Stimulated activated CD8-positive, alpha-beta memory T cell treated with anti-CD3 and anti-CD28 coated beads, Interleukin-15, amount 100 ng/mL, for 24 hours (primary cell): ENCODE results near the gene PIP4K2A.

ENCODE experiments used
- DNase-seq: peaks from one replicate; pipeline ENCODE4 v3.0.0-alpha.2; 2020; ENCODE audit warnings: low read depth

The PIP4K2A gene

DNA sequence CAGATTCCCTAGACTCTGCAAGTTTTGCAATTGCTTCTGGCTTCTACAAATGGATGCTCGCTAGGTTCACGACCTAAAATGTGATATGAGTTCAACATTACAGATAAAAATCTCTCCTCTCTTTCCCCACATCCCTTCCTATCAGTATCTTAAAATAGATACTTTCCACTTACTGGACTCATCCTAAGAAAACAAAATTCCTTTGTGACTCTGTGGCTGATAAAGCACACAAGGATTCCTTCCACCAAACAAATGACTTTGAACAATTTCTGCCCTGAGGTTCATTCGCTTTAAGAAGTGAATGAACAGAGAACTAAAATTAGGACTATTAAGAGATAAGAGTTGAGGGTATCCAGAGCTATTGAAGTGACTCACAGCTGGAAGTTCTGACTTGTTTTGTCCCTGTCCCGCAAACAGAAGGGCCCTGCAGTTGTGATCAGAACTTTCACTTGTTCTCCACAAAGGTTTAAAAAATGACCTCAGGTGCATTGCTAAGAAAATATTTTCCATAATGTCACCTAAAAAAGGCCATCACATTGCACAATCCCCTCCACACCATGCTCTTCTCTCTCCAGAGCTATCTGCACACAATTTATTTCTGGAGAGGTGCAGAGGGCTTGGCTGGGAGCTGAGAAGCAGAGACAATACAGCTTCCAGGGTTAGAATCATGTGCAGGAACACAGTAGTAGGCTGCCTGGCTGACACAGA lies 96.1 kb downstream of the PIP4K2A start:
- no peak for DNase-seq

GRCh38 chr10:22617516-22617915 lies 96.9 kb downstream of the PIP4K2A start:
- DNase-seq = no peak

GRCh38 chr10:22617051-22617450 lies 97.3 kb downstream of the PIP4K2A start:
- no peak for DNase-seq

DNA sequence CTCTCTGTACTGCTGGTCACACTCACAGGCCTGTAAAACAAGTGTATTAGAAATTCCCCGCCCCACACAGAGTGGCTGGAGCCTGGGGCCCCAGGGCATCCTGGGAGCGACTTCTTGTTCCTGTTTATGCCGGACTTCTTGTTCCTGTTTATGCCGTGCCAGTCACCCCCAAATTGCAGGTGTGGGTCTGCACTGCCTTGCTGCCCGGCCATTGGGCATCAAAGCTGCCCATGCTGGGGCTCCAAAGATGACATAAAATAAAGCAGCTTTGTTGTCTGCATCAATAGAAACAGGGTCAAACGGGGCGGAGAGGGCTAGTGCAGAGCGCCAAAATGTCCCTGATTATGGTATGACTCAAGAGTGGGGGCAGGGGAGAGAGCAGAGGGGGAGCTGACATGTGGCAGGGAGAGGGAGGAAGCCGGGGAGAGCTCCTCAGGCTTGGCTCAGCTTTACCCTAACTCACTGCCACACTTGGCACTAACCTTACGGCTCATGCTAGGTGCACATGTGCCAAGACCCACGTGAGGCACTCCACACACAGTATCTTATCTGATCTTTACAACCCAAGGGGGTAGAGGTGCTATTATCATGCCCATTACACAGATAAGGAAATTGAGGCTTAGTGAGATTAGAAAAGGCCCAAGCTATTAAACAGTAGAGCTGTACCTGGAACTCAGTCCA lies 98.4 kb downstream of the PIP4K2A start:
- DNase-seq = no peak

- DNase-seq = no peak
Measured at GRCh38 chr10:22615101-22615500, 99.3 kb downstream of the PIP4K2A start.

GRCh38 chr10:22613011-22613410 lies 101.4 kb downstream of the PIP4K2A start:
- no peak for DNase-seq

DNA sequence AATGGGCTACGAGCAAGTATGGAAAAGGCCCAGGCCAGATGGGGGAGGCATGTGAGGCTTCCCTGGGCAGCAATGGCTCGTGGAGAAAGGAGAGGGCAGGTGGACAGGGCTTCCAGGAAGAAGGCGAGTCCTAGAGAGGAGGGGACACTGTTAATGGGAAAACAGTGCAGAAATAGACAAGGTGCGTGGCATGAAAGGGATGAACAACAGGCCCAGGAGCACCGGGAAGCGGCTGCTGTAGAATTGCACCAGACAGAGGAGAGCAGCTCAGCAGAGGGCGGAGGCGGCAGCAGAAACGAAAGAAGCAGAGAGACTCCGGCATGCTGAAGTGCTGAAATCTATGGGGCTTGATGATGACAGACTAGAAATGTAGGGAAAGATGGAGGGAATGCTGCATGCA lies 102.1 kb downstream of the PIP4K2A start:
- DNase-seq = no peak

- DNase-seq = no peak
Measured at GRCh38 chr10:22611425-22612115, 102.8 kb downstream of the PIP4K2A start.

DNA sequence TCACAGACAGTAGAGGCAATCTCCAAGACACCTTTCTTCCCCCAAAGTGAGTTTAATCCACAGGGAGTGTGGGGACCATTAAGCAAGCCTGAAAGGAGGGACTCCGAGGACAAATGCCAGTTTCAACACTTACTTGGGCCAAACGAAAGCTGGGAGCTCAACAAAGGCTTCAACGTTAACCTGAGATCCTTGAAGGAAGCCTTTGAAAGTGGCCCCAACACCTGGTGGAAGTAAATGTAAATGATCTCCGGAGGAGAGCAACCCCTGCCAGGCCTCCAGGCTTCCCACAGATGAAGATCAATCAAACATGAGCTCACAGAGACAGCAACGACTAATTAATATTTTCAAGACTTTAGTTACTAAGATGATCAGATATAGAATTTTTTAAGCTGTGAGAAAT lies 103.8 kb downstream of the PIP4K2A start:
- no peak for DNase-seq

DNA sequence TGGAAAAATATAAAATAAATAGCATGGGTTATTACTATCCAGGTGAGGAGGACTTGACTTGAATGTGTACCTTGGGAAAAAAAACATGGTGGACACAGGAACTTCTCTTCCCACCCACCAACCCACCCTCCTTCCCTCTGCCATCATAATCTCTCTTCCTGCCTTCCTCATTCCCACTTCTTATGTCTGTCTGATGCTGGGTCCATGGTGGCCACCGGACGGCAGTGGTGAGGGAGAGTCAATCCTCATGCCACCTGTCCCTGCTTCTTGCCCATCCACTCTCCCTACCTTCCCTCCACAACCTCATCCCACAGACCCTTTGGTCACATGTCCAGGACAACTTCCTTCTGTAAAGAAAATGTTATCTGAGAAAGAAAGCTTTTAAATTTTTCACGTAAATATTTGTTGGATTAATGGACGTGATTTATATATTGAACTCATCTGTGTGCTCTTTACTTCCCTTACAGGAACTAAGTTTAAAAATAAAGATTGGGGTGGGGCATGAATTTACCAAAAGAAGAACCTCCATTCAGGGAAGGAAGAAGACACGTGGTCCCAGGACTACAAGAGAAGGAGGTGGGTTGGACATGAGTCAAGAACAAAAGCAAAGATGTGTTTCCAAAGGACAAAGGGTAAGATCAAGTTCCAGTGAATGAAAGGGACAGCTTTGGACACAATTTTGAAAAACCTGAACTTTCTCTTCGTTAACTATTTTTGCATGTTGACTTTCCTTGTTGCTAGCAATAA lies 104.5 kb downstream of the PIP4K2A start:
- DNase-seq = no peak

DNA sequence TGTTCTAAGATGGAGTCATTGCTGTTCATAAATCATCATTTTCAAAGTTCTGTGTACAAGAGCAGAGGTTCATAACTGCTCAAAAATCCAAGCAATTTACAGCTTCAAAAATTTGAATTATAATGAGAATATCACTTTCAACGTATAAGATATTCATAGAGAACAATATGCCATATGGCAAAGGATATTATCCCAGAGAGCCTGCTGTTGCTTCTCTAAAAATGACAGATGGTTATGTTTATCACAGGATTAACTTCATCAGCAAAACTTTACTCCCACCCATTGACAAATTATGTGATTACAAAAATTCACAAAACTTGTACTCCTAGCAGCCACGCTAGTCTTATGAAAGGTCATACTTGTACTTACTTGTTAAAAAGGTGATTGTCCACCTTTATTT lies 105.1 kb downstream of the PIP4K2A start:
- no peak for DNase-seq

GRCh38 chr10:22607261-22607660 lies 107.1 kb downstream of the PIP4K2A start:
- no peak for DNase-seq

DNA sequence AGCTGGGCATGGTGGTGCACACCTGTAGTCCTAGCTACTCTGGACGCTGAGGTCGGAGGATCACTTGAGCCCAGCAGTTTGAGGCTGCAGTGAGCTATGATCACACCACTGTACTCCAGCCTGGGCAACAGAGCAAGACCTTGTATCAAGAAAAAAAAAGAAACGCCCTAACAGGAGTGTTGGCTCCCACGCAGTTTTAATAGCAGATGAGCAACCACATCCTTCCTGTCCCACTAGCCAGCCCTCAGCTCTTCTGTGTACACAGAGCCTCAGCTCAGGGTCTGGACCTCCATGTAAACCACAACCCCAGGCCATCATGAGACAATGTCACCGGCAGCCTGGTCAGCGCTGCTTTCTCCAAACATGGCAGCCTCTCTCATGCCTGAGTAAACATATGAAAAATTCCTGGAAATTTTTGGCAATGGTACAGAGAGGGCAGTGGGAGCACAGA lies 108.2 kb downstream of the PIP4K2A start:
- no peak for DNase-seq

DNA sequence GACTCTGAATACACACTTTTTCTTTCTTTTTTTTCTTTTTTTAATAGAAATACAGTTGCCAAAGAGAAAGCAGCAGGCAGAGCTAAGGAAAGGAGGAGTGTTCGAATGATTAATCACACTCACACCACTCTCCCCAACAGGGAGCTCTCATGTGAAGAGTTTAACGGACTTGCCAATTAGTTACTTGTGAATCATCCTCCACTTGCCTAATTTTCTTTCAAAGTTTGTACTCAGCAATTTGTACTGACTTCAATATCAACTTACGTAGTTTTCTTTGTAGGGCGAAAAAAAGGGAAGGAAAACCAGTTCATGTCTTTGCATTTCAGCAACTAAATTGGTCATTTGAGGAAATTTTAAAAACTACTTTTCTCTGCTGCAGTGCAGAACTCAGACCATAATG lies 109.2 kb downstream of the PIP4K2A start:
- DNase-seq = no peak

- DNase-seq = no peak
Measured at GRCh38 chr10:22604344-22605126, 109.8 kb downstream of the PIP4K2A start.

- DNase-seq = no peak
Measured at GRCh38 chr10:22603581-22603980, 110.8 kb downstream of the PIP4K2A start.

GRCh38 chr10:22601618-22602017 lies 112.8 kb downstream of the PIP4K2A start:
- no peak for DNase-seq

DNA sequence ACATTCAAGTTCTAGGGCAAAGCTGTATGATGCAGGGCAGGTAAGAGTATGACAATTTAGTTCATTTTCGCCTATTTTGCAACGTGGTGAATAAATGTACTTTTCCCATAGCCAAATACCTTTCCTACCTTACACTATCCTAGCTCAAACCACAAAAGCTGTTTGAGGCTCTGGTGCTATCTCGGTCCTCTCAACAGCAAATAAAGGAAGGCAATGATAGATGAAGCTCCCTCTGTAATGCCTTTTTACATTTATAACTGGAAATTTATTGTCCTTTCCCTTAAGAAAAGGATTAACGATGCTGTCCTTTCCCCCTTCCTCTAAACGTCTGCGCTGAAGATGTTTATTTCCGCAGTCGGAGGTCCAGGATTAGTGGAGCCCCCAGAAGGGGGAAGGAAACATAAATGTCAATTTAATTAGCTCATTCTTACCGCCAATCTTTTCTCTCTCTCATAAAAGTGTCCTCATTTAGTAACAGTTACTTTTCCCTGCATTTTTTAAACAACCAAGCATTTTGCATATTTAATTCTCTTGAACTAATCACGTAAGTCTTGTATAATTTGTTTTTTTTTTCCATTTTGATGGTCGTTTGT lies 114.6 kb downstream of the PIP4K2A start:
- no peak for DNase-seq

DNA sequence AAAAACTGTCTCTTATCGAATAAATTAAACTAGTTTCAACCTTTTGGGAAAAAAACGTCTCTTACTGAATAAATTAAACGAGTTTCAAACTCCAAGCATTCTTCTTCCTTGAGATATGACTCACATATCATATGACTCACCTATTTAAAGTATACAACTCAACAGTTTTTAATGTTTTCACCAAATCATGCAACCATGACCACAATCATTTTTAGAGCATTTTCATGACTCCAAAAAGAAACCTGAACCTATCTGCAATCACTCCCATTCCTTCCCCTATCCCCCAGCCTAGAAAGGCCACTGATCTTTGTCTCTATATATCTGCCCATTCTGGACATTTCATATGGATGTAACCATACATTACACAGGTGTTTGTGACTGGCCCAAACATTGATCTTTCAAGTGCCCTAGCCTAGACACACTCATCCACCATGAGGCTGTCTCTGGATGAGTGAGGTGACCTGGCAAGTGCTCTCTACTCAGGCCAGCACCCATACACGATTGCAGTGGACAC lies 115.3 kb downstream of the PIP4K2A start:
- DNase-seq = no peak

- no peak for DNase-seq
Measured at GRCh38 chr10:22598478-22598877, 115.9 kb downstream of the PIP4K2A start.

GRCh38 chr10:22597138-22597537 lies 117.2 kb downstream of the PIP4K2A start:
- DNase-seq = no peak
